SH-SY5Y (cell line): ENCODE data around the gene OTP.

ENCODE experiments used
- GATA2 ChIP-seq: IDR thresholded peaks from 2 replicates; pipeline ENCODE4 v1.6.1; 2011; ENCODE audit warnings: mild to moderate bottlenecking, low read depth, low read length
- GATA3 ChIP-seq: IDR thresholded peaks from 2 replicates; pipeline ENCODE4 v1.6.1; 2011; ENCODE audit warnings: low read depth, mild to moderate bottlenecking, low read length, moderate library complexity

DNA sequence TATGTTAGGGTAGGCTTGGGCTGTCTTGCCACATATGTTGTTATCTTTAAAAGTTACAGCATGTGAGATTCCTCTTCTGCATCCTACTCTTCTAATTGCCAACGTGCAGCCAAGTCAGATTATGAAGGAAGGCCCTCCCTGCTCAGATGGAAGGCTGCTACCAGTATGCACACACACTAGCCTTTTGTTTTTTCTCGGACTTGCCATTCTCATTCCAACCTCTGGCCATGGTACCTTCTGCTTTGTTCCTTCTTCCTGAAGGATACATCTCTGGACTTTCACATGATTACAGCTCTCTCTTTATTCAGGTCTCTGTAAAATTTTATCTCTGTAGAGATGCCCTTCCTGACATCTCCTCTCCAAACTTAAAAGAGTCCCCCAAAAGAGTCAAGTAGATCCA is 12.8 kb upstream of the OTP start:
- TF ChIP-seq GATA2 (no peak), GATA3 (no peak)
